ENCODE results near the gene MRPS31.
"Not testable (repeated sequence)": the region's sequence is repeated elsewhere in the genome, so short reads cannot be mapped to it uniquely, and the experiment has no call there.

DNA sequence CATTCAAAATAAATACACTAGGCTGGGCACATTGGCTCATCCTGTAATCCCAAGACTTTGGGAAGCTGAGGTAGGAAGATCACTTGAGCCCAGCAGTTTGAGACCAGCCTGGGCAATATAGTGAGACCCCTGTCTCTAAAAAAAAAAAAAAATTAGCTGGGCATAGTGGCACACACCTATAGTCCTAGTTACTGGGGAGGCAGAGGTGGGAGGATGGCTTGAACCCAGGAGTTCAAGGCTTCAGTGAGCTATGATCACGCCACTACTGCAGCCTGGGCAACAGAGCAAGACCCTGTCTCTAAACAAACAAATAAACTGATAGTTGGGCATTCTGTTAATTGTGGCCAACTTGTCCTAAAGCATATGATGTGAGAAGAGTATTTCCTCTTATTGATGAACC lies 12.0 kb upstream of the MRPS31 start:
- TF ChIP-seq RAD21 (IDR thresholded peaks at IDR 0.05; ENCODE audit: low read length); EZH2phosphoT487 (IDR thresholded peaks at IDR 0.05; ENCODE audit: borderline replicate concordance, low read depth): not testable (repeated sequence)
- TF ChIP-seq, protein P1, sequence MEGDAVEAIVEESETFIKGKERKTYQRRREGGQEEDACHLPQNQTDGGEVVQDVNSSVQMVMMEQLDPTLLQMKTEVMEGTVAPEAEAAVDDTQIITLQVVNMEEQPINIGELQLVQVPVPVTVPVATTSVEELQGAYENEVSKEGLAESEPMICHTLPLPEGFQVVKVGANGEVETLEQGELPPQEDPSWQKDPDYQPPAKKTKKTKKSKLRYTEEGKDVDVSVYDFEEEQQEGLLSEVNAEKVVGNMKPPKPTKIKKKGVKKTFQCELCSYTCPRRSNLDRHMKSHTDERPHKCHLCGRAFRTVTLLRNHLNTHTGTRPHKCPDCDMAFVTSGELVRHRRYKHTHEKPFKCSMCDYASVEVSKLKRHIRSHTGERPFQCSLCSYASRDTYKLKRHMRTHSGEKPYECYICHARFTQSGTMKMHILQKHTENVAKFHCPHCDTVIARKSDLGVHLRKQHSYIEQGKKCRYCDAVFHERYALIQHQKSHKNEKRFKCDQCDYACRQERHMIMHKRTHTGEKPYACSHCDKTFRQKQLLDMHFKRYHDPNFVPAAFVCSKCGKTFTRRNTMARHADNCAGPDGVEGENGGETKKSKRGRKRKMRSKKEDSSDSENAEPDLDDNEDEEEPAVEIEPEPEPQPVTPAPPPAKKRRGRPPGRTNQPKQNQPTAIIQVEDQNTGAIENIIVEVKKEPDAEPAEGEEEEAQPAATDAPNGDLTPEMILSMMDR (IDR thresholded peaks at IDR 0.05): not testable (repeated sequence)
